SK-N-SH (cell line): ENCODE results near the gene AUTS2. TPM values are rescaled to one million over a fixed set of nuclear protein-coding genes. Genes with fewer than 3 reads are reported as not detected.

Source experiments
- CTCF ChIA-PET: fragments of 300-600, 350-600 bp; formaldehyde crosslinking; extraction: SDS; loops from one replicate; lab custom pipeline; 2021; lab: Yijun Ruan, JAX
- POLR2A ChIA-PET: fragments of 350-600 bp; sonication (Branson Sonifier 250); formaldehyde crosslinking; extraction: SDS; loops from one replicate; lab custom pipeline; 2020; ENCODE audit warnings: antibody characterized with exemption, inconsistent platforms; lab: Yijun Ruan, JAX
- DNase-seq: peaks from one replicate; pipeline ENCODE4 v3.0.0; 2012
- H2AFZ ChIP-seq: fragments of 200-600 bp; sonication (generic); 2 replicates; pipeline ENCODE4 v1.8.1; 2016; ENCODE audit warnings: antibody characterized with exemption, mild to moderate bottlenecking, low read depth
- H3F3A ChIP-seq: fragments of 200-600 bp; sonication (generic); replicated peaks from 2 replicates; pipeline ENCODE3; 2016; ENCODE audit warnings: antibody characterized with exemption, mild to moderate bottlenecking; ENCODE audit not compliant: insufficient read depth
- H3K27ac ChIP-seq, 2 experiments: fragments of 200-500 bp in 1 of 2; fragments of 200-600 bp in 1 of 2; sonication (Bioruptor generic) in 1 of 2; sonication (generic), shearing (Covaris generic) in 1 of 2; 2 replicates each; pipeline versions ENCODE4 v1.5.1 to v1.6.1; 2014 to 2016; ENCODE audit warnings: low read depth in 2 of 2, inconsistent platforms in 1 of 2, low read length in 1 of 2, mild to moderate bottlenecking in 1 of 2, mixed read lengths in 1 of 2
- H3K27me3 ChIP-seq: fragments of 200-600 bp; sonication (generic), shearing (Covaris generic); 2 replicates; pipeline ENCODE4 v1.6.1; 2016; ENCODE audit warnings: mixed run types; ENCODE audit not compliant: insufficient read depth
- H3K36me3 ChIP-seq, 2 experiments: fragments of 200-500 bp in 1 of 2; fragments of 200-600 bp in 1 of 2; sonication (Bioruptor generic) in 1 of 2; sonication (generic) in 1 of 2; replicated peaks in 1 of 2; 2 replicates each; pipeline versions ENCODE3 to v1.5.1; 2014 to 2016; ENCODE audit warnings: low read length in 1 of 2, mild to moderate bottlenecking in 1 of 2; ENCODE audit not compliant: insufficient read depth in 2 of 2, control insufficient read depth in 1 of 2
- H3K4me1 ChIP-seq, 2 experiments: fragments of 200-500 bp in 1 of 2; fragments of 200-600 bp in 1 of 2; sonication (Bioruptor generic) in 1 of 2; sonication (generic), shearing (Covaris generic) in 1 of 2; 2 replicates each; pipeline versions ENCODE4 v1.5.1 to v1.6.1; 2014 to 2016; ENCODE audit warnings: low read depth in 1 of 2, low read length in 1 of 2, mixed run types in 1 of 2; ENCODE audit not compliant: insufficient read depth in 2 of 2, control insufficient read depth in 1 of 2
- H3K4me2 ChIP-seq: fragments of 200-600 bp; sonication (generic), shearing (Covaris generic); 2 replicates; pipeline ENCODE4 v1.6.1; 2017; ENCODE audit warnings: mixed run types
- H3K4me3 ChIP-seq, 2 experiments: fragments of 200-500 bp in 1 of 2; fragments of 200-600 bp in 1 of 2; sonication (Bioruptor generic) in 1 of 2; sonication (generic), shearing (Covaris generic) in 1 of 2; 2 replicates each; pipeline versions ENCODE4 v1.5.1 to v1.8.1; 2014 to 2016; ENCODE audit warnings: low read depth in 2 of 2, inconsistent platforms in 1 of 2, low read length in 1 of 2, mild to moderate bottlenecking in 1 of 2, mixed read lengths in 1 of 2, moderate library complexity in 1 of 2
- H3K79me2 ChIP-seq: fragments of 200-600 bp; sonication (generic); 2 replicates; pipeline ENCODE4 v1.8.1; 2017; ENCODE audit warnings: mild to moderate bottlenecking; ENCODE audit not compliant: insufficient read depth
- H3K9ac ChIP-seq: fragments of 200-600 bp; sonication (generic); 2 replicates; pipeline ENCODE4 v1.6.1; 2017; ENCODE audit warnings: mixed run types
- H3K9me2 ChIP-seq: fragments of 200-600 bp; sonication (generic); 2 replicates; pipeline ENCODE4 v1.6.1; 2017; ENCODE audit warnings: mixed run types
- H3K9me3 ChIP-seq: fragments of 200-600 bp; sonication (generic); 2 replicates; pipeline ENCODE4 v1.6.1; 2017; ENCODE audit warnings: mixed run types, mild to moderate bottlenecking, moderate library complexity
- H4K20me1 ChIP-seq: fragments of 200-600 bp; sonication (generic); 2 replicates; pipeline ENCODE4 v1.6.1; 2017; ENCODE audit warnings: mild to moderate bottlenecking, mixed run types; ENCODE audit not compliant: insufficient read depth
- CHD2 ChIP-seq: fragments of 150-350 bp; IDR thresholded peaks from 2 replicates; pipeline ENCODE4 v1.6.1; 2018; ENCODE audit warnings: low read length; ENCODE audit not compliant: partially characterized antibody
- CTCF ChIP-seq: fragments of 200-600 bp; sonication (generic); IDR thresholded peaks from 2 replicates; pipeline ENCODE4 v1.6.1; 2017; ENCODE audit warnings: antibody characterized with exemption, mild to moderate bottlenecking, moderate library complexity
- EP300 ChIP-seq, 2 experiments: IDR thresholded peaks; 2 replicates each; pipeline versions ENCODE4 v1.4.0 to v1.6.1; 2012; ENCODE audit warnings: borderline replicate concordance in 1 of 2, low read depth in 1 of 2, low read length in 1 of 2
- FOSL2 ChIP-seq: IDR thresholded peaks from 2 replicates; pipeline ENCODE4 v1.4.0; 2012; ENCODE audit warnings: low read depth, mild to moderate bottlenecking, moderate library complexity, borderline replicate concordance
- FOXJ3 ChIP-seq: sonication (generic); formaldehyde crosslinking; IDR thresholded peaks from 2 replicates; pipeline ENCODE4 v1.5.1; 2020; ENCODE audit warnings: mild to moderate bottlenecking, missing genetic modification reagents
- FOXM1 ChIP-seq: IDR thresholded peaks from 2 replicates; pipeline ENCODE4 v1.4.0; 2012; ENCODE audit warnings: low read depth, mild to moderate bottlenecking
- GATA2 ChIP-seq: sonication (generic); formaldehyde crosslinking; IDR thresholded peaks from 2 replicates; pipeline ENCODE4 v1.5.0; 2020; ENCODE audit warnings: mild to moderate bottlenecking, missing genetic modification reagents
- IRF3 ChIP-seq: fragments of 150-350 bp; IDR thresholded peaks from 2 replicates; pipeline ENCODE4 v1.6.1; 2016; ENCODE audit warnings: mild to moderate bottlenecking, low read depth, low read length
- JUND ChIP-seq: IDR thresholded peaks from 2 replicates; pipeline ENCODE4 v1.4.0; 2012
- MXI1 ChIP-seq: IDR thresholded peaks from 2 replicates; pipeline ENCODE4 v1.6.1; 2012; ENCODE audit warnings: mild to moderate bottlenecking, low read depth, low read length, improper control_type of control experiment
- NFIC ChIP-seq: IDR thresholded peaks from 2 replicates; pipeline ENCODE4 v1.4.0; 2012; ENCODE audit warnings: borderline replicate concordance
- POLR2AphosphoS5 ChIP-seq: IDR thresholded peaks from 2 replicates; pipeline ENCODE4 v1.6.1; 2012; ENCODE audit warnings: low read depth, low read length
- RAD21 ChIP-seq: IDR thresholded peaks from 2 replicates; pipeline ENCODE4 v1.6.1; 2012; ENCODE audit warnings: mild to moderate bottlenecking, low read length
- RCOR1 ChIP-seq: fragments of 150-350 bp; IDR thresholded peaks from 2 replicates; pipeline ENCODE4 v1.6.1; 2017; ENCODE audit warnings: antibody characterized with exemption, low read length
- RXRA ChIP-seq: IDR thresholded peaks from 2 replicates; pipeline ENCODE4 v1.4.0; 2012; ENCODE audit warnings: low read depth, mild to moderate bottlenecking, borderline replicate concordance
- SMC3 ChIP-seq: IDR thresholded peaks from 2 replicates; pipeline ENCODE4 v1.6.1; 2012; ENCODE audit warnings: low read depth, low read length, improper control_type of control experiment
- TAF1 ChIP-seq: IDR thresholded peaks from 2 replicates; pipeline ENCODE4 v1.6.1; 2012; ENCODE audit warnings: low read depth, mild to moderate bottlenecking, low read length, moderate library complexity, borderline replicate concordance
- USF1 ChIP-seq: IDR thresholded peaks from 2 replicates; pipeline ENCODE4 v1.4.0; 2012; ENCODE audit warnings: low read depth, borderline replicate concordance
- YY1 ChIP-seq: IDR thresholded peaks from 2 replicates; pipeline ENCODE4 v1.4.0; 2012; ENCODE audit warnings: low read depth, mild to moderate bottlenecking
- WGBS: methylation state at CpG from one replicate; pipeline ENCODE4 v1.1.6; 2017; ENCODE audit warnings: low lambda C conversion rate; 5-methylcytosine and 5-hydroxymethylcytosine counted together
- polyA plus RNA-seq, 3 experiments: library from polyadenylated mRNA; depleted of rRNA; stranded (reverse); fragments of >200 nt; gene quantifications; 2 replicates each; pipeline ENCODE4 v1.2.3, GENCODE V29; 2012

AUTS2 gene
- polyA plus RNA-seq, 1 of the 3 experiments (the other 2 are of a cell fraction), result 15.6 TPM

- no peaks in the 10 kb centered on the region for H3K27me3 ChIP-seq
- POLR2A ChIA-PET, result interaction anchor here (0.8 to 1.0 kb wide), 4 partner anchors 18 to 334 kb away, joined by 3 to 4 read pairs (median 4); no protein-coding TSS in a partner anchor
- WGBS, result 45% methylated on average over 4 of the region's 4 CpGs
Measured at GRCh38 chr7:70376561-70377031, 778.3 kb downstream of the AUTS2 start.

More at GRCh38 chr7:70376561-70377031, 778.3 kb downstream of the AUTS2 start:
- CTCF ChIA-PET, result interaction anchor here (0.7 to 1.4 kb wide), 5 partner anchors 11 to 321 kb away, joined by 3 to 4 read pairs (median 3); no protein-coding TSS in a partner anchor
- H3K9me2 ChIP-seq, result no peaks in the 10 kb centered on the region
- no peaks in the 10 kb centered on the region for H3K79me2 ChIP-seq
- peaks cover 8 to 39% of the 10 kb centered on the region in 2 experiments; a peak in 3 of 4 replicates for H3K4me1 ChIP-seq
- no peaks in the 10 kb centered on the region for H3K9me3 ChIP-seq
- TF ChIP-seq FOXJ3 (peak; percentile 94), RCOR1 (peak; percentile 86; the same call in 1 of the 2 replicates), FOSL2 (no peak), SMC3 (no peak; the same call in 1 of the 2 replicates), RXRA (no peak), IRF3 (no peak), FOXM1 (no peak), USF1 (no peak), TAF1 (no peak), YY1 (no peak), JUND (no peak), RAD21 (peak; percentile 45), GATA2 (CRISPR knock-in tag) (peak; percentile 97), NFIC (no peak), EP300 (IDR thresholded peaks at IDR 0.05; ENCODE audit: borderline replicate concordance in 1 of 2, low read depth in 1 of 2, low read length in 1 of 2) (peak in 1 of 2 experiments; percentile 95; a peak in 2 of 4 replicates), CHD2 (peak; percentile 63), MXI1 (peak; percentile 68; the same call in 1 of the 2 replicates), CTCF (no peak), POLR2AphosphoS5 (no peak)
- H3K4me3 ChIP-seq, result no peak overlapping the region
- H4K20me1 ChIP-seq, result no peaks in the 10 kb centered on the region
- H2AFZ ChIP-seq, result no peak overlapping the region
- DNase-seq, result peak; percentile 69
- H3K27ac ChIP-seq, result peak overlapping the region in 1 of 2 experiments; percentile 94; a peak in 2 of 4 replicates
- H3K9ac ChIP-seq, result no peak overlapping the region
- no peaks in the 10 kb centered on the region for H3K36me3 ChIP-seq
- no peak overlapping the region for H3K4me2 ChIP-seq
- peaks cover 13% of the 10 kb centered on the region for H3F3A ChIP-seq
